WTC11 (cell line): ENCODE data around the gene VIT. TPM values are rescaled to one million over a fixed set of nuclear protein-coding genes. Genes with fewer than 3 reads are reported as not detected.

ENCODE experiments used
- ATAC-seq: fragments of 200-7000 bp; cut with Tn5 transposase; 2 replicates; pipeline ENCODE4 v1.10.0; 2021; ENCODE audit warnings: mild to moderate bottlenecking, moderate library complexity
- CTCF ChIA-PET: fragments of 300-600 bp; sonication (Branson Sonifier 250); formaldehyde crosslinking; loops from one replicate; lab custom pipeline; 2021; ENCODE audit warnings: antibody characterized with exemption; lab: Charles Lee
- POLR2A ChIA-PET: fragments of 350-600 bp; sonication (Branson Sonifier 250); formaldehyde crosslinking; loops from one replicate; lab custom pipeline; 2021; ENCODE audit warnings: antibody characterized with exemption; lab: Charles Lee
- DNase-seq: peaks from one replicate; pipeline ENCODE4 v3.0.0; 2021; ENCODE audit warnings: low spot score
- H3K27ac Mint-ChIP-seq: 2 replicates; pipeline ENCODE4 v1.8.0; 2021; ENCODE audit warnings: mixed read lengths
- H3K27me3 Mint-ChIP-seq: 2 replicates; pipeline ENCODE4 v1.8.0; 2021; ENCODE audit warnings: low read depth, mild to moderate bottlenecking, moderate library complexity, mixed read lengths
- H3K36me3 Mint-ChIP-seq: 2 replicates; pipeline ENCODE4 v1.8.0; 2021; ENCODE audit warnings: mixed read lengths
- H3K4me1 Mint-ChIP-seq: 2 replicates; pipeline ENCODE4 v1.8.0; 2022; ENCODE audit warnings: mixed read lengths
- H3K4me3 Mint-ChIP-seq: 2 replicates; pipeline ENCODE4 v1.8.0; 2021; ENCODE audit warnings: mild to moderate bottlenecking, moderate library complexity, mixed read lengths
- H3K9me3 Mint-ChIP-seq: 2 replicates; pipeline ENCODE4 v1.8.0; 2021; ENCODE audit warnings: mixed read lengths
- ATF3 ChIP-seq: sonication (generic); formaldehyde crosslinking; conservative IDR thresholded peaks from 2 replicates; pipeline ENCODE4 v1.8.1; 2022; ENCODE audit warnings: mild to moderate bottlenecking, missing genetic modification reagents
- E2F5 ChIP-seq: sonication (generic); formaldehyde crosslinking; IDR thresholded peaks from 2 replicates; pipeline ENCODE4 v1.8.1; 2022; ENCODE audit warnings: mild to moderate bottlenecking, moderate library complexity, missing genetic modification reagents
- EMX1 ChIP-seq: fragments of 250-450 bp; sonication (Bioruptor Pico); IDR thresholded peaks from 2 replicates; pipeline ENCODE4 v1.8.0; 2021; ENCODE audit warnings: mild to moderate bottlenecking
- ETV6 ChIP-seq: sonication (generic); formaldehyde crosslinking; IDR thresholded peaks from 2 replicates; pipeline ENCODE4 v1.8.1; 2022; ENCODE audit warnings: mild to moderate bottlenecking, missing genetic modification reagents
- FOXP1 ChIP-seq: sonication (generic); formaldehyde crosslinking; IDR thresholded peaks from 2 replicates; pipeline ENCODE4 v1.8.0; 2022; ENCODE audit warnings: missing genetic modification reagents, mild to moderate bottlenecking, moderate library complexity, borderline replicate concordance
- FOXP4 ChIP-seq: sonication (generic); formaldehyde crosslinking; IDR thresholded peaks from 2 replicates; pipeline ENCODE4 v1.8.0; 2022; ENCODE audit warnings: mild to moderate bottlenecking, missing genetic modification reagents
- GRHL2 ChIP-seq: fragments of 250-450 bp; sonication (Bioruptor Pico); IDR thresholded peaks from 2 replicates; pipeline ENCODE4 v1.8.0; 2022; ENCODE audit warnings: mild to moderate bottlenecking, moderate library complexity; ENCODE audit not compliant: insufficient replicate concordance, severe bottlenecking
- HMGA2 ChIP-seq: fragments of 250-450 bp; sonication (Bioruptor Pico); IDR thresholded peaks from 2 replicates; pipeline ENCODE4 v1.4.0; 2021; ENCODE audit warnings: mild to moderate bottlenecking, moderate library complexity
- JUN ChIP-seq: sonication (generic); formaldehyde crosslinking; IDR thresholded peaks from 2 replicates; pipeline ENCODE4 v1.8.0; 2023; ENCODE audit warnings: mild to moderate bottlenecking, missing genetic modification reagents
- MYBL2 ChIP-seq: sonication (generic); formaldehyde crosslinking; IDR thresholded peaks from 2 replicates; pipeline ENCODE4 v1.8.1; 2023; ENCODE audit warnings: mild to moderate bottlenecking, moderate library complexity, missing genetic modification reagents
- NR1H2 ChIP-seq: sonication (generic); formaldehyde crosslinking; IDR thresholded peaks from 2 replicates; pipeline ENCODE4 v1.9.0; 2021; ENCODE audit warnings: mild to moderate bottlenecking, moderate library complexity, missing genetic modification reagents
- TCF7 ChIP-seq: sonication (generic); formaldehyde crosslinking; IDR thresholded peaks from 2 replicates; pipeline ENCODE4 v1.8.0; 2022; ENCODE audit warnings: mild to moderate bottlenecking, low read depth, missing genetic modification reagents, moderate library complexity
- ZBTB21 ChIP-seq: sonication (generic); formaldehyde crosslinking; IDR thresholded peaks from 2 replicates; pipeline ENCODE4 v1.8.1; 2023; ENCODE audit warnings: mild to moderate bottlenecking, missing genetic modification reagents, borderline replicate concordance
- ZBTB43 ChIP-seq: sonication (generic); formaldehyde crosslinking; IDR thresholded peaks from 2 replicates; pipeline ENCODE4 v1.8.1; 2023; ENCODE audit warnings: mild to moderate bottlenecking, missing genetic modification reagents
- ZNF138 ChIP-seq: sonication (generic); formaldehyde crosslinking; conservative IDR thresholded peaks from 2 replicates; pipeline ENCODE4 v1.8.1; 2022; ENCODE audit warnings: mild to moderate bottlenecking, moderate library complexity, missing genetic modification reagents
- ZNF263 ChIP-seq: sonication (generic); formaldehyde crosslinking; IDR thresholded peaks from 2 replicates; pipeline ENCODE4 v1.8.1; 2022; ENCODE audit warnings: low read depth, mild to moderate bottlenecking, moderate library complexity, missing genetic modification reagents
- ZNF396 ChIP-seq: fragments of 250-450 bp; sonication (Bioruptor Pico); IDR thresholded peaks from 2 replicates; pipeline ENCODE4 v1.8.0; 2021; ENCODE audit warnings: mild to moderate bottlenecking, moderate library complexity, borderline replicate concordance
- ZNF425 ChIP-seq: fragments of 250-450 bp; sonication (Bioruptor Pico); conservative IDR thresholded peaks from 2 replicates; pipeline ENCODE4 v1.9.0; 2021; ENCODE audit warnings: mild to moderate bottlenecking
- total RNA-seq: library from RNA; stranded (reverse); gene quantifications from 3 replicates; pipeline ENCODE4 v1.2.3, GENCODE V29; 2021
- TF ChIP-seq, protein P1 (sequence below): fragments of 250-450 bp; sonication (Bioruptor Pico); IDR thresholded peaks from 2 replicates; pipeline ENCODE4 v1.9.0; 2021; ENCODE audit warnings: moderate library complexity, mild to moderate bottlenecking, inconsistent platforms, borderline replicate concordance
- TF ChIP-seq, protein P2 (sequence below): fragments of 250-450 bp; sonication (Bioruptor Pico); IDR thresholded peaks from 2 replicates; pipeline ENCODE4 v1.8.0; 2021; ENCODE audit warnings: mild to moderate bottlenecking

The VIT gene
- total RNA-seq, 1 experiment from 2014 or later, result 0.46 TPM

GRCh38 chr2:36811071-36811470 is 114.6 kb downstream of the VIT start (continued):
- TF ChIP-seq E2F5, result no peak
- no peak for TF ChIP-seq ZNF396 (CRISPR knock-in tag)
- no peak for TF ChIP-seq FOXP1
- TF ChIP-seq NR1H2 (CRISPR knock-in tag), result no peak

DNA sequence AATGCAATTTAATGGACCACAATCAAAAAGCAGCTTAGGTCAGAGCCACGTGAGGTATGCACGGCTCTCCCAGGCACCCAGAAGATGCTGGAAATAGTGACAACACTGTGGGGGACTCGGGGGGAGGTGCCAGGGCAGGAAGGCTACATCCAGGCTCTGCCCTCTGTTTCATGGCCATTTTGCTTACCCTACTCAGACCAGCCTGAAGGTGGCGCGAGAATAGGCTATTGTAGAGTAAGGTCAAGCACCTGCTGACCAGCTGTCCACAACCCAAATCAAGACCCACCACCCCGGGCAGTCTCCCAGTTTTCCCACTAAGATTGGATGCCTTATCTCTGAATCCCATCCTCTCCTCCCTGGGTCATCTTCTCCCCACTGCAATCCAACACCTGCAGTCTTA is 115.7 kb downstream of the VIT start:
- H3K27ac Mint-ChIP-seq, result no peak overlapping the region
- peaks cover 3% of the 10 kb centered on the region; the same call in 1 of the 2 replicates for H3K4me1 Mint-ChIP-seq
- DNase-seq (peak; percentile 78), ATAC-seq (peak; percentile 99)
- peaks cover 13% of the 10 kb centered on the region for H3K9me3 Mint-ChIP-seq
- POLR2A ChIA-PET, result interaction anchor here (0.7 kb wide), 1 partner anchor 408 kb away, joined by 4 read pairs; no protein-coding TSS in a partner anchor
- H3K36me3 Mint-ChIP-seq, result no peaks in the 10 kb centered on the region
- CTCF ChIA-PET, result interaction anchor here (0.9 to 2.9 kb wide), 8 partner anchors 9 to 214 kb away, joined by 3 to 13 read pairs (median 6); no protein-coding TSS in a partner anchor
- TF ChIP-seq ATF3 (CRISPR knock-in tag) (no peak), HMGA2 (CRISPR knock-in tag) (no peak), JUN (CRISPR knock-in tag) (no peak), ZBTB21 (CRISPR knock-in tag) (no peak), ZBTB43 (CRISPR knock-in tag) (no peak), TCF7 (CRISPR knock-in tag) (no peak), ZNF263 (CRISPR knock-in tag) (no peak), FOXP4 (CRISPR knock-in tag) (no peak), ZNF138 (CRISPR knock-in tag) (no peak), ZNF425 (CRISPR knock-in tag) (no peak), ETV6 (CRISPR knock-in tag) (no peak), GRHL2 (no peak), MYBL2 (CRISPR knock-in tag) (no peak), EMX1 (CRISPR knock-in tag) (no peak)
- TF ChIP-seq, protein P1, sequence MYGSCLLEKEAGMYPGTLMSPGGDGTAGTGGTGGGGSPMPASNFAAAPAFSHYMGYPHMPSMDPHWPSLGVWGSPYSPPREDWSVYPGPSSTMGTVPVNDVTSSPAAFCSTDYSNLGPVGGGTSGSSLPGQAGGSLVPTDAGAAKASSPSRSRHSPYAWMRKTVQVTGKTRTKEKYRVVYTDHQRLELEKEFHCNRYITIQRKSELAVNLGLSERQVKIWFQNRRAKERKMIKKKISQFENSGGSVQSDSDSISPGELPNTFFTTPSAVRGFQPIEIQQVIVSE (CRISPR knock-in tag), result no peak
- TF ChIP-seq, protein P2, sequence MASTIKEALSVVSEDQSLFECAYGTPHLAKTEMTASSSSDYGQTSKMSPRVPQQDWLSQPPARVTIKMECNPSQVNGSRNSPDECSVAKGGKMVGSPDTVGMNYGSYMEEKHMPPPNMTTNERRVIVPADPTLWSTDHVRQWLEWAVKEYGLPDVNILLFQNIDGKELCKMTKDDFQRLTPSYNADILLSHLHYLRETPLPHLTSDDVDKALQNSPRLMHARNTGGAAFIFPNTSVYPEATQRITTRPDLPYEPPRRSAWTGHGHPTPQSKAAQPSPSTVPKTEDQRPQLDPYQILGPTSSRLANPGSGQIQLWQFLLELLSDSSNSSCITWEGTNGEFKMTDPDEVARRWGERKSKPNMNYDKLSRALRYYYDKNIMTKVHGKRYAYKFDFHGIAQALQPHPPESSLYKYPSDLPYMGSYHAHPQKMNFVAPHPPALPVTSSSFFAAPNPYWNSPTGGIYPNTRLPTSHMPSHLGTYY, result no peak
- peaks cover 2% of the 10 kb centered on the region; the same call in 1 of the 2 replicates for H3K27me3 Mint-ChIP-seq
- no peak overlapping the region for H3K4me3 Mint-ChIP-seq
